Measurements from ENCODE around the gene SLC26A5.

The SLC26A5 gene

GRCh38 chr7:103432712-103433111 lies 13.3 kb downstream of the SLC26A5 start:
- TF ChIP-seq BACH2 (CRISPR knock-in tag; IDR thresholded peaks at IDR 0.05; ENCODE audit: borderline replicate concordance) (no peak), ZFP30 (CRISPR knock-in tag; IDR thresholded peaks at IDR 0.05) (no peak), ISL1 (CRISPR knock-in tag; IDR thresholded peaks at IDR 0.05) (no peak)
- TF ChIP-seq, protein P1, sequence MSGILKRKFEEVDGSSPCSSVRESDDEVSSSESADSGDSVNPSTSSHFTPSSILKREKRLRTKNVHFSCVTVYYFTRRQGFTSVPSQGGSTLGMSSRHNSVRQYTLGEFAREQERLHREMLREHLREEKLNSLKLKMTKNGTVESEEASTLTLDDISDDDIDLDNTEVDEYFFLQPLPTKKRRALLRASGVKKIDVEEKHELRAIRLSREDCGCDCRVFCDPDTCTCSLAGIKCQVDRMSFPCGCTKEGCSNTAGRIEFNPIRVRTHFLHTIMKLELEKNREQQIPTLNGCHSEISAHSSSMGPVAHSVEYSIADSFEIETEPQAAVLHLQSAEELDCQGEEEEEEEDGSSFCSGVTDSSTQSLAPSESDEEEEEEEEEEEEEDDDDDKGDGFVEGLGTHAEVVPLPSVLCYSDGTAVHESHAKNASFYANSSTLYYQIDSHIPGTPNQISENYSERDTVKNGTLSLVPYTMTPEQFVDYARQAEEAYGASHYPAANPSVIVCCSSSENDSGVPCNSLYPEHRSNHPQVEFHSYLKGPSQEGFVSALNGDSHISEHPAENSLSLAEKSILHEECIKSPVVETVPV (CRISPR knock-in tag; IDR thresholded peaks at IDR 0.05) = no peak
- ATAC-seq = no peak

DNA sequence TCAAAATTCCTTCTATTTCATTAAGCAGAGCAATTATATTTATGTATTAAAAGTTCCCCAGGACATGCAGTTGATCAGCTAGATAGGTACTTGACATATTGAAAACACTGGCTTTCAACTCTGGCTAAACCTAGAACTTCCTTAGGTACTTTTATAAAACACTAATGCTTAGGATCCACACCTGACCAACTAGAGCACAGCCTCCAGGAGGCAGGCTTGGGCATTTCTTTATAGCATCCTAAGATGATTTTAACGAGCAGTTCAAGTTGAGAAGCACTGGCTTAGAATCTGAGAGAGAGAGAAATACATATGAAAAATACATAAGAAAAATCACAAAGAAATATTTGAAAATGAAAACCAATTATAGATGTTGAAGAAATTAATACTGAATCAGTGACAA lies 20.8 kb downstream of the SLC26A5 start:
- TF ChIP-seq ZFP3 (CRISPR knock-in tag; IDR thresholded peaks at IDR 0.05) (no peak), SNAI2 (CRISPR knock-in tag; IDR thresholded peaks at IDR 0.05) (no peak), ZNF70 (CRISPR knock-in tag; IDR thresholded peaks at IDR 0.05) (no peak), RARB (CRISPR knock-in tag; IDR thresholded peaks at IDR 0.05) (no peak), ZNF565 (CRISPR knock-in tag; conservative IDR thresholded peaks at IDR 0.05; ENCODE audit: low read depth) (no peak), OSR1 (CRISPR knock-in tag; IDR thresholded peaks at IDR 0.05) (no peak), ESRRG (CRISPR knock-in tag; IDR thresholded peaks at IDR 0.05) (no peak), PPARA (CRISPR knock-in tag; IDR thresholded peaks at IDR 0.05; ENCODE audit: borderline replicate concordance) (no peak), ARNTL (CRISPR knock-in tag; IDR thresholded peaks at IDR 0.05; ENCODE audit: borderline replicate concordance, low read depth) (no peak), TCF4 (CRISPR knock-in tag; IDR thresholded peaks at IDR 0.05; ENCODE audit: borderline replicate concordance) (no peak), BACH2 (CRISPR knock-in tag; IDR thresholded peaks at IDR 0.05; ENCODE audit: borderline replicate concordance) (no peak), ZC3H10 (CRISPR knock-in tag; IDR thresholded peaks at IDR 0.05) (no peak), PATZ1 (CRISPR knock-in tag; IDR thresholded peaks at IDR 0.05; ENCODE audit: borderline replicate concordance) (no peak), GLIS3 (CRISPR knock-in tag; IDR thresholded peaks at IDR 0.05) (no peak), ISL1 (CRISPR knock-in tag; IDR thresholded peaks at IDR 0.05) (no peak), CSDC2 (CRISPR knock-in tag; IDR thresholded peaks at IDR 0.05) (no peak)
- TF ChIP-seq, protein P2, sequence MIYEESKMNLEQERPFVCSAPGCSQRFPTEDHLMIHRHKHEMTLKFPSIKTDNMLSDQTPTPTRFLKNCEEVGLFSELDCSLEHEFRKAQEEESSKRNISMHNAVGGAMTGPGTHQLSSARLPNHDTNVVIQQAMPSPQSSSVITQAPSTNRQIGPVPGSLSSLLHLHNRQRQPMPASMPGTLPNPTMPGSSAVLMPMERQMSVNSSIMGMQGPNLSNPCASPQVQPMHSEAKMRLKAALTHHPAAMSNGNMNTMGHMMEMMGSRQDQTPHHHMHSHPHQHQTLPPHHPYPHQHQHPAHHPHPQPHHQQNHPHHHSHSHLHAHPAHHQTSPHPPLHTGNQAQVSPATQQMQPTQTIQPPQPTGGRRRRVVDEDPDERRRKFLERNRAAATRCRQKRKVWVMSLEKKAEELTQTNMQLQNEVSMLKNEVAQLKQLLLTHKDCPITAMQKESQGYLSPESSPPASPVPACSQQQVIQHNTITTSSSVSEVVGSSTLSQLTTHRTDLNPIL (CRISPR knock-in tag; IDR thresholded peaks at IDR 0.05; ENCODE audit: low read depth) = no peak
- TF ChIP-seq, protein P3, sequence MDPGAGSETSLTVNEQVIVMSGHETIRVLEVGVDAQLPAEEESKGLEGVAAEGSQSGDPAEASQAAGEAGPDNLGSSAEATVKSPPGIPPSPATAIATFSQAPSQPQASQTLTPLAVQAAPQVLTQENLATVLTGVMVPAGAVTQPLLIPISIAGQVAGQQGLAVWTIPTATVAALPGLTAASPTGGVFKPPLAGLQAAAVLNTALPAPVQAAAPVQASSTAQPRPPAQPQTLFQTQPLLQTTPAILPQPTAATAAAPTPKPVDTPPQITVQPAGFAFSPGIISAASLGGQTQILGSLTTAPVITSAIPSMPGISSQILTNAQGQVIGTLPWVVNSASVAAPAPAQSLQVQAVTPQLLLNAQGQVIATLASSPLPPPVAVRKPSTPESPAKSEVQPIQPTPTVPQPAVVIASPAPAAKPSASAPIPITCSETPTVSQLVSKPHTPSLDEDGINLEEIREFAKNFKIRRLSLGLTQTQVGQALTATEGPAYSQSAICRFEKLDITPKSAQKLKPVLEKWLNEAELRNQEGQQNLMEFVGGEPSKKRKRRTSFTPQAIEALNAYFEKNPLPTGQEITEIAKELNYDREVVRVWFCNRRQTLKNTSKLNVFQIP (CRISPR knock-in tag; IDR thresholded peaks at IDR 0.05; ENCODE audit: borderline replicate concordance, low read depth) = no peak
- ATAC-seq = no peak

GRCh38 chr7:103423467-103424179 lies 22.4 kb downstream of the SLC26A5 start:
- no peak for TF ChIP-seq ZFP30 (CRISPR knock-in tag; IDR thresholded peaks at IDR 0.05)
- ATAC-seq = no peak

- ATAC-seq = no peak
- no peak for TF ChIP-seq PATZ1 (CRISPR knock-in tag; IDR thresholded peaks at IDR 0.05; ENCODE audit: borderline replicate concordance)
- TF ChIP-seq, protein P2 (CRISPR knock-in tag; IDR thresholded peaks at IDR 0.05; ENCODE audit: low read depth) = no peak
- TF ChIP-seq, protein P3 (CRISPR knock-in tag; IDR thresholded peaks at IDR 0.05; ENCODE audit: borderline replicate concordance, low read depth) = no peak
- TF ChIP-seq CSDC2 (CRISPR knock-in tag; IDR thresholded peaks at IDR 0.05) = no peak
- TF ChIP-seq TCF4 (CRISPR knock-in tag; IDR thresholded peaks at IDR 0.05; ENCODE audit: borderline replicate concordance) = no peak
- TF ChIP-seq ISL1 (CRISPR knock-in tag; IDR thresholded peaks at IDR 0.05) = no peak
- TF ChIP-seq BACH2 (CRISPR knock-in tag; IDR thresholded peaks at IDR 0.05; ENCODE audit: borderline replicate concordance) = no peak
- TF ChIP-seq ZNF565 (CRISPR knock-in tag; conservative IDR thresholded peaks at IDR 0.05; ENCODE audit: low read depth) = no peak
- no peak for TF ChIP-seq SNAI2 (CRISPR knock-in tag; IDR thresholded peaks at IDR 0.05)
- TF ChIP-seq TOX (CRISPR knock-in tag; IDR thresholded peaks at IDR 0.05; ENCODE audit: borderline replicate concordance) = no peak
- TF ChIP-seq ARNTL (CRISPR knock-in tag; IDR thresholded peaks at IDR 0.05; ENCODE audit: borderline replicate concordance, low read depth) = no peak
- TF ChIP-seq ZNF8 (CRISPR knock-in tag; IDR thresholded peaks at IDR 0.05) = no peak
- no peak for TF ChIP-seq ZFP30 (CRISPR knock-in tag; IDR thresholded peaks at IDR 0.05)
- no peak for TF ChIP-seq RARB (CRISPR knock-in tag; IDR thresholded peaks at IDR 0.05)
- TF ChIP-seq ZNF70 (CRISPR knock-in tag; IDR thresholded peaks at IDR 0.05) = no peak
These were observed 25.1 kb downstream of the SLC26A5 start for GRCh38 chr7:103420857-103421384.
